Activated CD8-positive, alpha-beta T cell treated with anti-CD3 and anti-CD28 coated beads for 36 hours (primary cell): ENCODE data around the gene ANAPC7. TPM values are rescaled to one million over a fixed set of nuclear protein-coding genes. Genes with fewer than 3 reads are reported as not detected.

Experiments
- ATAC-seq: fragments of 200-7000 bp; cut with Tn5 transposase; one replicate; pipeline ENCODE4 v1.10.0; 2021; ENCODE audit warnings: mild to moderate bottlenecking, moderate library complexity
- CTCF ChIA-PET: fragments of 350-600 bp; sonication (Branson Sonifier 250); formaldehyde crosslinking; loops from one replicate; lab custom pipeline; 2021; ENCODE audit warnings: antibody characterized with exemption; lab: Charles Lee
- POLR2A ChIA-PET: fragments of 350-600 bp; sonication (Branson Sonifier 250); formaldehyde crosslinking; loops from one replicate; lab custom pipeline; 2021; ENCODE audit warnings: antibody characterized with exemption; lab: Charles Lee
- DNase-seq: peaks from one replicate; pipeline ENCODE4 v3.0.0-alpha.2; 2020
- H3K27ac Mint-ChIP-seq: one replicate; pipeline ENCODE4 v1.8.0; 2021; ENCODE audit warnings: mild to moderate bottlenecking, mixed read lengths
- H3K27me3 Mint-ChIP-seq: one replicate; pipeline ENCODE4 v1.8.0; 2021; ENCODE audit warnings: mixed read lengths
- H3K36me3 Mint-ChIP-seq: one replicate; pipeline ENCODE4 v1.8.0; 2021; ENCODE audit warnings: low read depth, mixed read lengths
- H3K4me1 Mint-ChIP-seq: one replicate; pipeline ENCODE4 v1.8.0; 2021; ENCODE audit warnings: low read depth, mixed read lengths
- H3K4me3 Mint-ChIP-seq: one replicate; pipeline ENCODE4 v1.8.0; 2021; ENCODE audit warnings: mild to moderate bottlenecking, moderate library complexity, mixed read lengths
- H3K9me3 Mint-ChIP-seq: one replicate; pipeline ENCODE4 v1.8.0; 2021; ENCODE audit warnings: mixed read lengths
- CTCF ChIP-seq: fragments of 200-600 bp; IDR thresholded peaks from one replicate; pipeline ENCODE4 v1.8.0; 2022; ENCODE audit warnings: antibody characterized with exemption, mild to moderate bottlenecking
- intact Hi-C: fragments of 100-400 bp; cut with micrococcal nuclease; formaldehyde crosslinking; loops from one replicate; pipeline ENCODE4 v1.10.0; 2022
- total RNA-seq, 2 experiments: library from RNA; stranded (reverse); gene quantifications; one replicate each; pipeline ENCODE4 v1.2.3, GENCODE V29; 2021

ANAPC7 gene
- total RNA-seq, 2 experiments from 2014 or later, result 44.9 to 52.9 TPM

- Mint-ChIP-seq H3K27me3 (no peaks in the 10 kb centered on the region), H3K4me1 (no peaks in the 10 kb centered on the region), H3K9me3 (no peaks in the 10 kb centered on the region), H3K4me3 (no peak overlapping the region), H3K27ac (no peak overlapping the region), H3K36me3 (peaks cover 67% of the 10 kb centered on the region)
- intact Hi-C loops, result no loop called here
- no peak for TF ChIP-seq CTCF
- POLR2A ChIA-PET, result interaction anchor here (0.6 to 2.5 kb wide), 2 partner anchors 11 to 372 kb away, joined by 3 to 9 read pairs; no protein-coding TSS in a partner anchor
- no peak for DNase-seq
- no peak for ATAC-seq
- CTCF ChIA-PET, result interaction anchor here (1.7 kb wide), 1 partner anchor 19 kb away, joined by 5 read pairs; no protein-coding TSS in a partner anchor
These were observed 65.4 kb downstream of the ANAPC7 start for GRCh38 chr12:110337912-110338710.

GRCh38 chr12:110335481-110336045 is 67.9 kb downstream of the ANAPC7 start:
- no peak for TF ChIP-seq CTCF
- Mint-ChIP-seq H3K27ac (no peak overlapping the region), H3K4me3 (no peak overlapping the region), H3K9me3 (no peaks in the 10 kb centered on the region), H3K27me3 (no peaks in the 10 kb centered on the region), H3K36me3 (peaks cover 66% of the 10 kb centered on the region), H3K4me1 (peaks cover 3% of the 10 kb centered on the region)
- CTCF ChIA-PET, result interaction anchor here (0.6 to 1.4 kb wide), 4 partner anchors 14 to 96 kb away, joined by 3 read pairs; no protein-coding TSS in a partner anchor
- ATAC-seq (no peak), DNase-seq (no peak)
- POLR2A ChIA-PET, result interaction anchor here (1.2 to 1.4 kb wide), 3 partner anchors 8 to 45 kb away, joined by 3 to 6 read pairs (median 5); no protein-coding TSS in a partner anchor
- intact Hi-C loops, result no loop called here

GRCh38 chr12:110333201-110333600 is 70.3 kb downstream of the ANAPC7 start:
- DNase-seq, result no peak
- H3K27ac Mint-ChIP-seq, result no peak overlapping the region
- H3K27me3 Mint-ChIP-seq, result no peaks in the 10 kb centered on the region
- ChIA-PET CTCF (no interaction called here), POLR2A (no interaction called here)
- H3K4me3 Mint-ChIP-seq, result no peak overlapping the region
- ATAC-seq, result no peak
- intact Hi-C loops, result no loop called here
- H3K4me1 Mint-ChIP-seq, result peaks cover 7% of the 10 kb centered on the region
- H3K36me3 Mint-ChIP-seq, result peaks cover 56% of the 10 kb centered on the region
- TF ChIP-seq CTCF, result no peak
- no peaks in the 10 kb centered on the region for H3K9me3 Mint-ChIP-seq

- TF ChIP-seq CTCF, result no peak
- no peak overlapping the region for H3K4me3 Mint-ChIP-seq
- ChIA-PET CTCF (interaction anchor here (0.9 to 1.2 kb wide), 5 partner anchors 9 to 101 kb away, joined by 3 read pairs; no protein-coding TSS in a partner anchor), POLR2A (interaction anchor here (0.6 kb wide), 1 partner anchor 853 kb away, joined by 3 read pairs; no protein-coding TSS in a partner anchor)
- peak overlapping the region; percentile 49 for H3K27ac Mint-ChIP-seq
- H3K4me1 Mint-ChIP-seq, result peaks cover 7% of the 10 kb centered on the region
- ATAC-seq, result no peak
- no peaks in the 10 kb centered on the region for H3K27me3 Mint-ChIP-seq
- peaks cover 61% of the 10 kb centered on the region for H3K36me3 Mint-ChIP-seq
- intact Hi-C loops, result no loop called here
- no peaks in the 10 kb centered on the region for H3K9me3 Mint-ChIP-seq
- no peak for DNase-seq
These were observed 73.0 kb downstream of the ANAPC7 start for GRCh38 chr12:110330544-110330943.
